HG03108 (cell line): ENCODE measurements around the gene KLHL29.

Experiments used
- ATAC-seq: cut with Tn5 transposase; IDR thresholded peaks from one replicate; pipeline ENCODE4 v1.9.1; 2021; ENCODE audit warnings: moderate library complexity; ENCODE audit not compliant: unreplicated experiment

Gene KLHL29

GRCh38 chr2:23526835-23527790 is 142.1 kb downstream of the KLHL29 start:
- ATAC-seq = no peak

GRCh38 chr2:23528171-23528570 is 143.2 kb downstream of the KLHL29 start:
- no peak for ATAC-seq

- no peak for ATAC-seq
Measured at GRCh38 chr2:23528690-23529089, 143.7 kb downstream of the KLHL29 start.

GRCh38 chr2:23529659-23530058 is 144.7 kb downstream of the KLHL29 start:
- ATAC-seq = no peak

- no peak for ATAC-seq
Measured at GRCh38 chr2:23530206-23530908, 145.4 kb downstream of the KLHL29 start.

- no peak for ATAC-seq
Measured at GRCh38 chr2:23530909-23531276, 145.9 kb downstream of the KLHL29 start.

GRCh38 chr2:23531280-23531679 is 146.3 kb downstream of the KLHL29 start:
- no peak for ATAC-seq

- no peak for ATAC-seq
Measured at GRCh38 chr2:23531881-23532280, 146.9 kb downstream of the KLHL29 start.

- peak; percentile 52 for ATAC-seq
Measured at GRCh38 chr2:23532391-23533337, 147.7 kb downstream of the KLHL29 start.

GRCh38 chr2:23533338-23533695 is 148.3 kb downstream of the KLHL29 start:
- no peak for ATAC-seq

GRCh38 chr2:23534771-23535170 is 149.8 kb downstream of the KLHL29 start:
- no peak for ATAC-seq

- ATAC-seq = no peak
Measured at GRCh38 chr2:23536326-23536725, 151.3 kb downstream of the KLHL29 start.

- no peak for ATAC-seq
Measured at GRCh38 chr2:23537991-23538390, 153.0 kb downstream of the KLHL29 start.

GRCh38 chr2:23538566-23538965 is 153.6 kb downstream of the KLHL29 start:
- ATAC-seq = no peak

- no peak for ATAC-seq
Measured at GRCh38 chr2:23540804-23541360, 155.9 kb downstream of the KLHL29 start.

- no peak for ATAC-seq
Measured at GRCh38 chr2:23541503-23542229, 156.7 kb downstream of the KLHL29 start.

GRCh38 chr2:23542230-23542789 is 157.3 kb downstream of the KLHL29 start:
- ATAC-seq = no peak

GRCh38 chr2:23543302-23543701 is 158.3 kb downstream of the KLHL29 start:
- no peak for ATAC-seq

- no peak for ATAC-seq
Measured at GRCh38 chr2:23543728-23544127, 158.7 kb downstream of the KLHL29 start.
